ENCODE measurements around the gene UVSSA.

The UVSSA gene

GRCh38 chr4:1299301-1299860, 47.6 kb upstream of the UVSSA start:
- H2AFZ ChIP-seq (ENCODE audit: low read length), result no peak overlapping the region
- H3K9me3 ChIP-seq (replicated peaks; ENCODE audit: insufficient read depth, low read length), result no peaks in the 10 kb centered on the region
- no peaks in the 10 kb centered on the region for H3F3A ChIP-seq (ENCODE audit: insufficient read depth, low read length)
- H3K4me1 ChIP-seq (ENCODE audit: low read length), result no peaks in the 10 kb centered on the region
- DNase-seq, result no peak
- TF ChIP-seq EZH2phosphoT487 (IDR thresholded peaks at IDR 0.05; ENCODE audit: low read length) (no peak), CTCF (IDR thresholded peaks at IDR 0.05; ENCODE audit: low read length) (no peak), EZH2 (optimal IDR thresholded peaks at IDR 0.05; ENCODE audit: low read depth, low read length) (no peak)
- no peak overlapping the region for H3K27ac ChIP-seq (ENCODE audit: low read length)
- H3K9ac ChIP-seq (ENCODE audit: low read length), result no peak overlapping the region
- peaks cover 85% of the 10 kb centered on the region for H3K79me2 ChIP-seq (ENCODE audit: low read length)
- no peaks in the 10 kb centered on the region for H3K9me2 ChIP-seq (replicated peaks; ENCODE audit: insufficient read depth, low read length)
- H3K36me3 ChIP-seq (replicated peaks; ENCODE audit: insufficient read depth, low read length), result peaks cover 16% of the 10 kb centered on the region
- H3K4me2 ChIP-seq (ENCODE audit: low read depth, low read length), result no peak overlapping the region
- H3K27me3 ChIP-seq (replicated peaks; ENCODE audit: insufficient read depth, low read length), result no peaks in the 10 kb centered on the region
- H3K4me3 ChIP-seq (ENCODE audit: low read length), result no peak overlapping the region
- H4K20me1 ChIP-seq (ENCODE audit: insufficient read depth, low read length), result no peaks in the 10 kb centered on the region

- H4K20me1 ChIP-seq (ENCODE audit: insufficient read depth, low read length), result no peaks in the 10 kb centered on the region
- no peak overlapping the region for H3K9ac ChIP-seq (ENCODE audit: low read length)
- no peak overlapping the region for H3K27ac ChIP-seq (ENCODE audit: low read length)
- no peak overlapping the region for H2AFZ ChIP-seq (ENCODE audit: low read length)
- no peak for DNase-seq
- H3F3A ChIP-seq (ENCODE audit: insufficient read depth, low read length), result no peaks in the 10 kb centered on the region
- H3K4me1 ChIP-seq (ENCODE audit: low read length), result no peaks in the 10 kb centered on the region
- TF ChIP-seq EZH2 (optimal IDR thresholded peaks at IDR 0.05; ENCODE audit: low read depth, low read length) (no peak), CTCF (IDR thresholded peaks at IDR 0.05; ENCODE audit: low read length) (no peak), EZH2phosphoT487 (IDR thresholded peaks at IDR 0.05; ENCODE audit: low read length) (no peak)
- no peaks in the 10 kb centered on the region for H3K9me3 ChIP-seq (replicated peaks; ENCODE audit: insufficient read depth, low read length)
- peaks cover 86% of the 10 kb centered on the region for H3K79me2 ChIP-seq (ENCODE audit: low read length)
- H3K27me3 ChIP-seq (replicated peaks; ENCODE audit: insufficient read depth, low read length), result no peaks in the 10 kb centered on the region
- H3K4me3 ChIP-seq (ENCODE audit: low read length), result no peak overlapping the region
- no peaks in the 10 kb centered on the region for H3K9me2 ChIP-seq (replicated peaks; ENCODE audit: insufficient read depth, low read length)
- H3K36me3 ChIP-seq (replicated peaks; ENCODE audit: insufficient read depth, low read length), result peaks cover 16% of the 10 kb centered on the region
- H3K4me2 ChIP-seq (ENCODE audit: low read depth, low read length), result no peak overlapping the region
Observed at GRCh38 chr4:1300466-1301455, 46.2 kb upstream of the UVSSA start.

DNA sequence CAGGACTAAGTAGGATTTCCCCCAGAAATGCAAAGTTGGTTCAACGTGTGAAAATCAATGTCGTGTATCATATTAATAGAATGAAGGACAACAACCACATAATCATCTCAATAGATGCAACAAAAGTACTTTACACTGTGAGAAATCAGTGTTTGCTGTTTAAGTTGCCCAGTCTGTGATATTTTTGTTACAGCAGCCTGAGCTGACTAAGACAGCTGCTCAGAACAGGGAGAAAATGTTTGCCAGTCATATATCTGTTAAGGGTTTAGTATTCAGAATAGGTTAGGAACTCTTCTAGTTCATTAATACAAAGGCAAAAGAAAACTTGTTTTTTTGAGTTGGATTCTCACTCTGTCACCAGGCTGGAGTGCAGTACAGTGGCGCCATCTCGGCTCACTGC, 44.8 kb upstream of the UVSSA start:
- H3K27me3 ChIP-seq (replicated peaks; ENCODE audit: insufficient read depth, low read length), result no peaks in the 10 kb centered on the region
- DNase-seq, result no peak
- no peak overlapping the region for H3K4me3 ChIP-seq (ENCODE audit: low read length)
- H3K36me3 ChIP-seq (replicated peaks; ENCODE audit: insufficient read depth, low read length), result peaks cover 13% of the 10 kb centered on the region; the same call in 1 of the 2 replicates
- no peaks in the 10 kb centered on the region for H3K4me1 ChIP-seq (ENCODE audit: low read length)
- no peak overlapping the region for H3K27ac ChIP-seq (ENCODE audit: low read length)
- H3K9me2 ChIP-seq (replicated peaks; ENCODE audit: insufficient read depth, low read length), result no peaks in the 10 kb centered on the region
- H2AFZ ChIP-seq (ENCODE audit: low read length), result no peak overlapping the region
- H3F3A ChIP-seq (ENCODE audit: insufficient read depth, low read length), result no peaks in the 10 kb centered on the region
- H3K4me2 ChIP-seq (ENCODE audit: low read depth, low read length), result no peak overlapping the region
- H3K9ac ChIP-seq (ENCODE audit: low read length), result no peak overlapping the region
- TF ChIP-seq CTCF (IDR thresholded peaks at IDR 0.05; ENCODE audit: low read length), result no peak
- no peak for TF ChIP-seq EZH2phosphoT487 (IDR thresholded peaks at IDR 0.05; ENCODE audit: low read length)
- TF ChIP-seq EZH2 (optimal IDR thresholded peaks at IDR 0.05; ENCODE audit: low read depth, low read length), result no peak
- H3K79me2 ChIP-seq (ENCODE audit: low read length), result peaks cover 90% of the 10 kb centered on the region
- no peaks in the 10 kb centered on the region for H4K20me1 ChIP-seq (ENCODE audit: insufficient read depth, low read length)
- H3K9me3 ChIP-seq (replicated peaks; ENCODE audit: insufficient read depth, low read length), result no peaks in the 10 kb centered on the region

Measured in MM.1S (cell line).